ENCODE measurements around the gene SEMA4C.

DNA sequence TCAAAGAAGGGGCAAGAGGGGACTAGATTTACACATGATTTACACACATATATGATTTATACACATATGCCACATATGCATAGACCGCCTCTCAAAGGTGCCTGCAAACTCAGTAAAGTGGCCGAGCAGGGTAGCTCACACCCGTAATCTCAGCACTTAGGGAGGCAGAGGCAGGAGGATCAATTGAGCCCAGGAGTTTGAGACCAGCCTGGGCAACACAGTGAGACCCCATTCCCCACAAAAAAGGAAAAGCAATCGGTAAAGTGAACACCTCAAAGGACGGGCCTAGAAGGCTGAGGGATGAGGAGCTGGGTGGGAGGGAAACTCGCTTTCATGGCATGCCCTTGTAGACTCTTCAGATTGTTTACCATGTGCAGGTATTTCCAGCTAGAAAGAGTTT is 17.2 kb downstream of the SEMA4C start:
- TF ChIP-seq, protein P1, sequence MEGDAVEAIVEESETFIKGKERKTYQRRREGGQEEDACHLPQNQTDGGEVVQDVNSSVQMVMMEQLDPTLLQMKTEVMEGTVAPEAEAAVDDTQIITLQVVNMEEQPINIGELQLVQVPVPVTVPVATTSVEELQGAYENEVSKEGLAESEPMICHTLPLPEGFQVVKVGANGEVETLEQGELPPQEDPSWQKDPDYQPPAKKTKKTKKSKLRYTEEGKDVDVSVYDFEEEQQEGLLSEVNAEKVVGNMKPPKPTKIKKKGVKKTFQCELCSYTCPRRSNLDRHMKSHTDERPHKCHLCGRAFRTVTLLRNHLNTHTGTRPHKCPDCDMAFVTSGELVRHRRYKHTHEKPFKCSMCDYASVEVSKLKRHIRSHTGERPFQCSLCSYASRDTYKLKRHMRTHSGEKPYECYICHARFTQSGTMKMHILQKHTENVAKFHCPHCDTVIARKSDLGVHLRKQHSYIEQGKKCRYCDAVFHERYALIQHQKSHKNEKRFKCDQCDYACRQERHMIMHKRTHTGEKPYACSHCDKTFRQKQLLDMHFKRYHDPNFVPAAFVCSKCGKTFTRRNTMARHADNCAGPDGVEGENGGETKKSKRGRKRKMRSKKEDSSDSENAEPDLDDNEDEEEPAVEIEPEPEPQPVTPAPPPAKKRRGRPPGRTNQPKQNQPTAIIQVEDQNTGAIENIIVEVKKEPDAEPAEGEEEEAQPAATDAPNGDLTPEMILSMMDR (IDR thresholded peaks at IDR 0.05; ENCODE audit: low read depth, low read length), result no peak
- no peak for TF ChIP-seq EZH2phosphoT487 (IDR thresholded peaks at IDR 0.05; ENCODE audit: low read depth)

All from OCI-LY3 (cell line).